DND-41 (cell line): ENCODE results near the gene NEU1.

Experiments
- ATAC-seq: fragments of 200-7000 bp; cut with Tn5 transposase; 3 replicates; pipeline ENCODE4 v1.9.1; 2021; ENCODE audit warnings: low read depth; ENCODE audit not compliant: insufficient read depth
- DNase-seq: peaks from one replicate; pipeline ENCODE4 v3.0.0-alpha.2; 2020
- H2AFZ ChIP-seq: 2 replicates; pipeline ENCODE4 v1.6.0; 2012; ENCODE audit warnings: low read depth, low read length
- H3K27ac ChIP-seq: 2 replicates; pipeline ENCODE4 v1.5.1; 2012; ENCODE audit warnings: low read length, inconsistent platforms
- H3K27me3 ChIP-seq: fragments of 200-600 bp; sonication (generic); 2 replicates; pipeline ENCODE4 v1.6.0; 2012; ENCODE audit warnings: low read length, mild to moderate bottlenecking, inconsistent platforms; ENCODE audit not compliant: insufficient read depth, poor library complexity
- H3K36me3 ChIP-seq: 2 replicates; pipeline ENCODE4 v1.5.1; 2012; ENCODE audit warnings: low read length, inconsistent platforms; ENCODE audit not compliant: insufficient read depth
- H3K4me1 ChIP-seq: 2 replicates; pipeline ENCODE4 v1.5.1; 2012; ENCODE audit warnings: mild to moderate bottlenecking, low read length; ENCODE audit not compliant: insufficient read depth
- H3K4me2 ChIP-seq: 2 replicates; pipeline ENCODE4 v1.6.0; 2012; ENCODE audit warnings: mild to moderate bottlenecking, moderate library complexity, low read length, inconsistent platforms; ENCODE audit not compliant: insufficient read depth
- H3K4me3 ChIP-seq, 2 experiments: fragments of 200-600 bp in 1 of 2; shearing (Covaris generic) in 1 of 2; 2 replicates each; pipeline ENCODE4 v1.5.1; 2012 to 2016; ENCODE audit warnings: inconsistent platforms in 2 of 2, low read length in 2 of 2, mild to moderate bottlenecking in 2 of 2, low read depth in 1 of 2, moderate library complexity in 1 of 2
- H3K79me2 ChIP-seq: 2 replicates; pipeline ENCODE4 v1.6.0; 2012; ENCODE audit warnings: low read length, inconsistent platforms; ENCODE audit not compliant: insufficient read depth
- H3K9ac ChIP-seq: 2 replicates; pipeline ENCODE4 v1.6.0; 2012; ENCODE audit warnings: low read depth, mild to moderate bottlenecking, inconsistent platforms, low read length, moderate library complexity
- H3K9me3 ChIP-seq: 2 replicates; pipeline ENCODE4 v1.5.1; 2012; ENCODE audit warnings: low read length, moderate library complexity, mild to moderate bottlenecking, inconsistent platforms; ENCODE audit not compliant: insufficient read depth, severe bottlenecking
- H4K20me1 ChIP-seq: 2 replicates; pipeline ENCODE4 v1.6.0; 2012; ENCODE audit warnings: low read length; ENCODE audit not compliant: insufficient read depth
- CTCF ChIP-seq: IDR thresholded peaks from 2 replicates; pipeline ENCODE4 v1.5.1; 2012; ENCODE audit warnings: borderline replicate concordance, low read length, moderate library complexity, mild to moderate bottlenecking; ENCODE audit not compliant: poor library complexity, severe bottlenecking; ENCODE audit errors: extremely low read depth
- EZH2 ChIP-seq: IDR thresholded peaks from 3 replicates; pipeline ENCODE4 v1.6.1; 2012; ENCODE audit warnings: borderline replicate concordance, low read depth, mild to moderate bottlenecking, moderate library complexity, low read length, inconsistent platforms; ENCODE audit not compliant: severe bottlenecking

The NEU1 gene

GRCh38 chr6:31884528-31885035, 22.0 kb upstream of the NEU1 start:
- H3K9ac ChIP-seq = no peak overlapping the region
- no peak overlapping the region for H3K27ac ChIP-seq
- TF ChIP-seq EZH2 = no peak
- TF ChIP-seq CTCF = no peak
- H3K79me2 ChIP-seq = 0 out of 2 replicates have a peak, but pooled peaks cover 4% of the 10 kb centered on the region
- no peaks in the 10 kb centered on the region for H3K27me3 ChIP-seq
- H3K4me2 ChIP-seq = no peak overlapping the region
- H2AFZ ChIP-seq = no peak overlapping the region
- ATAC-seq (no peak), DNase-seq (no peak)
- H3K4me1 ChIP-seq = no peaks in the 10 kb centered on the region
- H3K9me3 ChIP-seq = no peaks in the 10 kb centered on the region
- no peak overlapping the region for H3K4me3 ChIP-seq
- peaks cover 29% of the 10 kb centered on the region for H4K20me1 ChIP-seq
- H3K36me3 ChIP-seq = peaks cover 95% of the 10 kb centered on the region

- H4K20me1 ChIP-seq = peaks cover 29% of the 10 kb centered on the region
- 0 out of 2 replicates have a peak, but pooled peaks cover 4% of the 10 kb centered on the region for H3K79me2 ChIP-seq
- no peak overlapping the region for H3K4me3 ChIP-seq
- TF ChIP-seq CTCF = no peak
- no peak for TF ChIP-seq EZH2
- no peak overlapping the region for H2AFZ ChIP-seq
- H3K9ac ChIP-seq = no peak overlapping the region
- DNase-seq (no peak), ATAC-seq (no peak)
- H3K36me3 ChIP-seq = peaks cover 87% of the 10 kb centered on the region
- no peaks in the 10 kb centered on the region for H3K9me3 ChIP-seq
- no peaks in the 10 kb centered on the region for H3K27me3 ChIP-seq
- H3K4me1 ChIP-seq = no peaks in the 10 kb centered on the region
- H3K4me2 ChIP-seq = no peak overlapping the region
- no peak overlapping the region for H3K27ac ChIP-seq
These were observed 21.1 kb upstream of the NEU1 start for GRCh38 chr6:31883676-31884075.

- Histone ChIP-seq H3K27me3 (no peaks in the 10 kb centered on the region), H3K4me2 (no peak overlapping the region), H3K4me3 (no peak overlapping the region), H2AFZ (no peak overlapping the region), H3K79me2 (no peaks in the 10 kb centered on the region), H3K9ac (no peak overlapping the region), H4K20me1 (peaks cover 18% of the 10 kb centered on the region; the same call in 1 of the 2 replicates), H3K36me3 (peaks cover 74% of the 10 kb centered on the region), H3K27ac (no peak overlapping the region), H3K4me1 (no peaks in the 10 kb centered on the region), H3K9me3 (no peaks in the 10 kb centered on the region)
- no peak for ATAC-seq
- TF ChIP-seq EZH2 (no peak), CTCF (no peak)
- DNase-seq = no peak
These were observed 19.7 kb upstream of the NEU1 start for GRCh38 chr6:31882344-31882743.
